ENCODE data around the gene ASTN2. TPM values are rescaled to one million over a fixed set of nuclear protein-coding genes. Genes with fewer than 3 reads are reported as not detected.

Gene ASTN2
- total RNA-seq, 2 donors from 2014 or later, result 113 to 153 TPM

DNA sequence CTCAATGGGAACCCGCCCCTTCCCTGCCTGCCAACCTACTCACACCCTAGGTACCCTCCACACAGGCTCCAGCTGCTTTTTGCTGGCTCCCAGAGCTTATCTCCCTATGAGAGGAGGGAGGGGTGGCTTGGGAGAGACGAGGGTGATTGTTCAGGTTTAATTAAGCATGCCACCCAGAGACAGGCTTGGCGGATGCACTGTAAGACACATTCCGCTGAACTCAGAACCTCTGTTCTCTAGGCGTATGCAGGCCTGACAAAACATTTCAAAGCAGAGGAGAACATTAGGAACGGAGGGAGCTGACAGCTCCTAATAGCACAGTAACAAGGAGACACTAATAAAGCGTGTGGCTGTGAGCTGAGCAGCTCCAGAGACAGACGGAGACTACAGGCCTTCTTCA, 647.6 kb downstream of the ASTN2 start:
- H3K9me3 ChIP-seq, result no peaks in the 10 kb centered on the region
- intact Hi-C loops (cut with DNase I), result no loop called here
- 69% methylated on average over 8 of the region's 8 CpGs for WGBS

GRCh38 chr9:116765011-116765410, 649.8 kb downstream of the ASTN2 start:
- 74% methylated on average over 5 of the region's 5 CpGs for WGBS
- intact Hi-C loops (cut with DNase I), result no loop called here

More for the DNA sequence above, 647.6 kb downstream of the ASTN2 start:
- Histone ChIP-seq H3K36me3 (no peaks in the 10 kb centered on the region), H3K4me1 (replicated peaks) (no peaks in the 10 kb centered on the region), H3K4me3 (no peak overlapping the region), H3K27ac (no peak overlapping the region), H3K27me3 (replicated peaks; ENCODE audit: insufficient read depth) (no peaks in the 10 kb centered on the region)
- TF ChIP-seq, protein P1, sequence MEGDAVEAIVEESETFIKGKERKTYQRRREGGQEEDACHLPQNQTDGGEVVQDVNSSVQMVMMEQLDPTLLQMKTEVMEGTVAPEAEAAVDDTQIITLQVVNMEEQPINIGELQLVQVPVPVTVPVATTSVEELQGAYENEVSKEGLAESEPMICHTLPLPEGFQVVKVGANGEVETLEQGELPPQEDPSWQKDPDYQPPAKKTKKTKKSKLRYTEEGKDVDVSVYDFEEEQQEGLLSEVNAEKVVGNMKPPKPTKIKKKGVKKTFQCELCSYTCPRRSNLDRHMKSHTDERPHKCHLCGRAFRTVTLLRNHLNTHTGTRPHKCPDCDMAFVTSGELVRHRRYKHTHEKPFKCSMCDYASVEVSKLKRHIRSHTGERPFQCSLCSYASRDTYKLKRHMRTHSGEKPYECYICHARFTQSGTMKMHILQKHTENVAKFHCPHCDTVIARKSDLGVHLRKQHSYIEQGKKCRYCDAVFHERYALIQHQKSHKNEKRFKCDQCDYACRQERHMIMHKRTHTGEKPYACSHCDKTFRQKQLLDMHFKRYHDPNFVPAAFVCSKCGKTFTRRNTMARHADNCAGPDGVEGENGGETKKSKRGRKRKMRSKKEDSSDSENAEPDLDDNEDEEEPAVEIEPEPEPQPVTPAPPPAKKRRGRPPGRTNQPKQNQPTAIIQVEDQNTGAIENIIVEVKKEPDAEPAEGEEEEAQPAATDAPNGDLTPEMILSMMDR (IDR thresholded peaks at IDR 0.05), result no peak
- no peak for TF ChIP-seq POLR2AphosphoS5 (IDR thresholded peaks at IDR 0.05)
- no peak for TF ChIP-seq POLR2A (IDR thresholded peaks at IDR 0.05)
- no peak for DNase-seq (ENCODE audit: low spot score)

GRCh38 chr9:116763770-116764169, 651.1 kb downstream of the ASTN2 start:
- no peaks in the 10 kb centered on the region for H3K9me3 ChIP-seq
- 93% methylated on average over 2 of the region's 2 CpGs for WGBS
- H3K27me3 ChIP-seq (replicated peaks; ENCODE audit: insufficient read depth), result no peaks in the 10 kb centered on the region
- H3K4me1 ChIP-seq (replicated peaks), result no peaks in the 10 kb centered on the region
- intact Hi-C loops (cut with DNase I), result no loop called here
- no peak for DNase-seq (ENCODE audit: low spot score)
- no peak overlapping the region for H3K27ac ChIP-seq
- H3K36me3 ChIP-seq, result no peaks in the 10 kb centered on the region
- no peak overlapping the region for H3K4me3 ChIP-seq
- TF ChIP-seq POLR2AphosphoS5 (IDR thresholded peaks at IDR 0.05) (no peak), POLR2A (IDR thresholded peaks at IDR 0.05) (no peak)
- TF ChIP-seq, protein P1 (IDR thresholded peaks at IDR 0.05), result no peak

More at GRCh38 chr9:116765011-116765410, 649.8 kb downstream of the ASTN2 start:
- DNase-seq (ENCODE audit: low spot score), result no peak
- Histone ChIP-seq H3K4me3 (no peak overlapping the region), H3K36me3 (no peaks in the 10 kb centered on the region), H3K27me3 (replicated peaks; ENCODE audit: insufficient read depth) (no peaks in the 10 kb centered on the region), H3K27ac (no peak overlapping the region), H3K9me3 (no peaks in the 10 kb centered on the region), H3K4me1 (replicated peaks) (no peaks in the 10 kb centered on the region)
- TF ChIP-seq POLR2AphosphoS5 (IDR thresholded peaks at IDR 0.05), result no peak
- TF ChIP-seq, protein P1 (IDR thresholded peaks at IDR 0.05), result no peak
- no peak for TF ChIP-seq POLR2A (IDR thresholded peaks at IDR 0.05)

DNA sequence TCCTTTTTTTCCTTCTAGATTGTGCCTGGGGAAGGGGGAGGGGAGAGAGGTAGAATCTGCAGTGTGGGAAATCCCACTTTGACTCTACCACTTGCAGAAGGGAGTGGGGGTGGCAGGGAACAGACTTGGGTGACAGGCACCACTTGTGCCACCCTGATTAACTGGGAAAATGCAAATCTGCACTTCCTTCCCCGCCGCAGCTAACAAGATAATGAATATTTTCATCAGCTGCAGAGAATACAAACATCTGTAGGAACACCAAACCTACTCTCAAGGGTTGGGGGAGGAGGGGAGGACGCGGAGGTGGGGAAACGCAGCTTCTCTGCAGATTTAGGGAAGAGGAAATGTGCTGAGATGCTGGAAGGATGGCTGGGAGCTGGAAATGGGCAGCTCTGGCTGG, 654.2 kb downstream of the ASTN2 start:
- Histone ChIP-seq H3K4me1 (replicated peaks) (no peaks in the 10 kb centered on the region), H3K36me3 (no peaks in the 10 kb centered on the region), H3K27ac (no peak overlapping the region), H3K4me3 (no peak overlapping the region), H3K9me3 (no peaks in the 10 kb centered on the region), H3K27me3 (replicated peaks; ENCODE audit: insufficient read depth) (no peaks in the 10 kb centered on the region)
- intact Hi-C loops (cut with DNase I), result no loop called here
- WGBS, result 76% methylated on average over 5 of the region's 5 CpGs
- TF ChIP-seq, protein P1 (IDR thresholded peaks at IDR 0.05), result no peak
- no peak for TF ChIP-seq POLR2A (IDR thresholded peaks at IDR 0.05)
- TF ChIP-seq POLR2AphosphoS5 (IDR thresholded peaks at IDR 0.05), result no peak
- DNase-seq (ENCODE audit: low spot score), result no peak

DNA sequence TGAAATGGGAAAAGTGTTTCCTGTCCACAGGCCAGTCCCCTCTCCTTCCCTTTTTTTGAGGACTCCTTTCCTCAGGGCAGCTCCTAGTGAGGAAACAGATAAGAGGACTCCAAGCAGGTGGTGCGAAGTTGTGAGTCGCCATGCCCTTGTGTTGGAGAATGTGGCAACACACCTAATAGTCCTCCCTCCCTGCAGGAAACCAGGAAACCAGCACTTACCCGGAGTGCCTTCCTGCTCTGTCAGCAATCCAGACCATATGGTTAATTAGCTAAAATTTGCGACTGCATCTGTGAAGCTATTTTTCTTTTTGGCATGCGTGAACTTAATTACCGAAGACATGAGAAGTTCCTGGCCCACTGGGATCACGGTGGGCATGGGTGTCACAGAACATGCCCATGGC, 657.8 kb downstream of the ASTN2 start:
- 78% methylated on average over 7 of the region's 7 CpGs for WGBS
- H3K4me1 ChIP-seq (replicated peaks), result no peaks in the 10 kb centered on the region
- intact Hi-C loops (cut with DNase I), result no loop called here
- no peak for TF ChIP-seq POLR2AphosphoS5 (IDR thresholded peaks at IDR 0.05)
- TF ChIP-seq, protein P1 (IDR thresholded peaks at IDR 0.05), result no peak
- TF ChIP-seq POLR2A (IDR thresholded peaks at IDR 0.05), result no peak
- H3K27me3 ChIP-seq (replicated peaks; ENCODE audit: insufficient read depth), result no peaks in the 10 kb centered on the region
- no peaks in the 10 kb centered on the region for H3K36me3 ChIP-seq
- DNase-seq (ENCODE audit: low spot score), result no peak
- no peak overlapping the region for H3K4me3 ChIP-seq
- H3K9me3 ChIP-seq, result no peaks in the 10 kb centered on the region
- no peak overlapping the region for H3K27ac ChIP-seq

Measured in prostate gland (tissue), 2 donors.